Dermis lymphatic vessel endothelial cell (primary cell): Measurements from ENCODE around the gene IL31RA. TPM values are rescaled to one million over a fixed set of nuclear protein-coding genes. Genes with fewer than 3 reads are reported as not detected.

ENCODE experiments used
- total RNA-seq: library from RNA; depleted of rRNA; stranded (reverse); fragments of >200 nt; gene quantifications from 2 replicates; pipeline ENCODE4 v1.2.1, GENCODE V29; 2014

The IL31RA gene
- 0.11 and 0.17 TPM in 2 replicates for total RNA-seq

DNA sequence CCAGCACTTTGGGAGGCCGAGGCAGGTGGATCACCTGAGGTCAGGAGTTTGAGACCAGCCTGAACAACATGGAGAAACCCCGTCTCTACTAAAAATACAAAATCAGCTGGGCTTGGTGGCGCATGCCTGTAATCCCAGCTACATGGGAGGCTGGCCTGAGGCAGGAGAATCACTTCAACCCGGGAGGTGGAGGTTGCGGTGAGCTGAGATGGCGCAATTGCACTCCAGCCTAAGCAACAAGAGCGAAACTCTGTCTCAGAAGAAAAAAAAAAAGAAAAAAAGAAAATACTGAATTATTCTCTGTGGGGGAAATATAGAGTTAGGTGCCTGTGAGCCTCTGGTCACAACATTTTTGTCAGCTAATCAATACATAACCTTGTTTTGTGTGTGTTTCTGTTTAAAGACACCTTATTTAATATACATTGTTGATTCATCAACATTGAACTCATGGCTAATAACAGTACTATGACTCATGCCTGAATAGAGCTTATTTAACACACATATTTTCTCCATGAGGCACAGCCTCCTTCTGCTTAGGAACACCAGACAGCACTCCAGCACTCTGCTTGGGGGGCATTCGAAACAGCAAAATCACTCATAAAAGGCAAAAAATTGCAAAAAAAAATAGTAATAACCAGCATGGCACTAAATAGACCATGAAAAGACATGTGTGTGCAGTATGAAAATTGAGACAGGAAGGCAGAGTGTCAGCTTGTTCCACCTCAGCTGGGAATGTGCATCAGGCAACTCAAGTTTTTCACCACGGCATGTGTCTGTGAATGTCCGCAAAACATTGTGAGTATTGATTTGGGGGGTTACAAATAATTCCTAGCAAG is at the start of gene IL31RA:
Gene IL31RA, plus strand, starts transcription at position 519 of the 836 bp plus-strand sequence. Its CDS starts 214 bp downstream, at position 733.

Other genes with a start within 250 kb of the IL31RA start
- 40.2 and 50.9 TPM in 2 replicates for gene SLC38A9, start 139.0 kb upstream of the IL31RA start, total RNA-seq
- gene DDX4, start 113.3 kb upstream of the IL31RA start, total RNA-seq: not detected in 2 replicates
- gene IL6ST, start 143.6 kb downstream of the IL31RA start, total RNA-seq: 908 and 1,132 TPM in 2 replicates